Measurements from ENCODE around the gene PAFAH2. TPM values are rescaled to one million over a fixed set of nuclear protein-coding genes. Genes with fewer than 3 reads are reported as not detected.
A peak's percentile ranks its signal among the peaks of the same experiment; 100 is the strongest.

PAFAH2 gene
- total and polyA plus RNA-seq, 2 of the 8 experiments (the other 6 are each of a cell fraction or from before 2014, with no cell fraction given): 7.7 to 9.3 TPM

GRCh38 chr1:26029864-26030481 is 32.1 kb upstream of the PAFAH2 start:
- H4K91ac ChIP-seq (replicated peaks; ENCODE audit: insufficient read length, low read length): no peak overlapping the region
- H3K4me1 ChIP-seq (replicated peaks in 1 of 4; ENCODE audit: control insufficient read depth in 3 of 4, insufficient read depth in 4 of 4, low read length in 3 of 4): peaks cover 0 to 6% (median 4%) of the 10 kb centered on the region in 4 experiments; a peak in 3 of 7 replicates
- H2AK5ac ChIP-seq (ENCODE audit: low read depth, low read length): no peak overlapping the region
- FAIRE-seq: peak; percentile 71
- H3K27me3 ChIP-seq (replicated peaks in 1 of 4; ENCODE audit: control insufficient read depth in 3 of 4, extremely low read depth in 1 of 4, insufficient read depth in 3 of 4, low read length in 3 of 4): peaks cover 6 to 18% (median 16%) of the 10 kb centered on the region in 4 experiments; a peak in 6 of 7 replicates
- H4K20me1 ChIP-seq (replicated peaks in 1 of 2; ENCODE audit: control insufficient read depth in 1 of 2, insufficient read depth in 2 of 2, low read length in 2 of 2): peaks cover 0 to 1% of the 10 kb centered on the region in 2 experiments
- no peak overlapping the region for H3K9ac ChIP-seq (replicated peaks in 1 of 4; ENCODE audit: extremely low read depth in 1 of 4, low read depth in 3 of 4, low read length in 3 of 4)
- no peak overlapping the region for H3K4me3 ChIP-seq (ENCODE audit: extremely low read depth in 1 of 4, insufficient read depth in 2 of 4, low read depth in 3 of 4, low read length in 4 of 4)
- 0 out of 2 replicates have a peak overlapping the region, but pooled peaks have one; percentile 9 for H2BK12ac ChIP-seq (ENCODE audit: low read depth, low read length)
- no peak overlapping the region for H4K8ac ChIP-seq (ENCODE audit: extremely low read depth, insufficient read depth, low read length)
- no peaks in the 10 kb centered on the region for H3K79me2 ChIP-seq (ENCODE audit: control insufficient read depth in 1 of 2, insufficient read depth in 2 of 2, low read length in 2 of 2)
- no peaks in the 10 kb centered on the region for H3K9me3 ChIP-seq (ENCODE audit: insufficient read depth in 2 of 2, low read depth in 1 of 2, low read length in 1 of 2)
- no peak overlapping the region for H3K56ac ChIP-seq (replicated peaks; ENCODE audit: insufficient read length, low read depth, low read length)
- no peaks in the 10 kb centered on the region for H3K79me1 ChIP-seq (ENCODE audit: low read depth, low read length)
- WGBS, 2 experiments (ENCODE audit: extremely low coverage in 1 of 2, insufficient coverage in 1 of 2, insufficient read length in 1 of 2, insufficient replicate concordance in 2 of 2, low coverage in 1 of 2, low lambda C conversion rate in 2 of 2, missing lambda C conversion rate in 1 of 2): 64% methylated on average over 7 of the region's 7 CpGs; no CpG with 5 or more reads in 1 of the 2 experiments
- H3K4ac ChIP-seq (replicated peaks; ENCODE audit: insufficient read length, low read depth, low read length): no peak overlapping the region
- no peak overlapping the region for H2BK15ac ChIP-seq (ENCODE audit: low read length)
- no peak overlapping the region for H4K5ac ChIP-seq (ENCODE audit: insufficient read length, low read depth, low read length)
- no peak overlapping the region for H3K23ac ChIP-seq (ENCODE audit: insufficient read length)
- H2BK120ac ChIP-seq (replicated peaks; ENCODE audit: low read depth, low read length): no peak overlapping the region
- H2BK20ac ChIP-seq (ENCODE audit: low read length): no peak overlapping the region
- no peak overlapping the region for H3K27ac ChIP-seq (ENCODE audit: low read depth, low read length)
- ChIA-PET POLR2A (ENCODE audit: partially characterized antibody) (interaction anchor here (0.7 to 1.5 kb wide), 3 partner anchors 28 to 208 kb away, joined by 3 to 4 read pairs (median 4); no protein-coding TSS in a partner anchor), CTCF (ENCODE audit: partially characterized antibody) (interaction anchor here (0.6 to 3.0 kb wide), 35 partner anchors 8 to 1250 kb away, joined by 3 to 11 read pairs (median 4); partner anchors contain the start of genes EXTL1, PAFAH2 and TRIM63)
- H3K18ac ChIP-seq (ENCODE audit: extremely low read depth, low read length): no peak overlapping the region
- H3K14ac ChIP-seq (ENCODE audit: insufficient read length): no peak overlapping the region
- no peaks in the 10 kb centered on the region for H3K36me3 ChIP-seq (ENCODE audit: control insufficient read depth in 2 of 4, insufficient read depth in 4 of 4, low read length in 3 of 4)
- no peak for DNase-seq (ENCODE audit: low read depth in 1 of 2, low spot score in 2 of 2)
- H3K4me2 ChIP-seq (ENCODE audit: insufficient read depth in 1 of 2, low read depth in 2 of 2, low read length in 2 of 2): no peak overlapping the region
- peaks cover 2% of the 10 kb centered on the region; the same call in 1 of the 2 replicates for H3K23me2 ChIP-seq (ENCODE audit: low read depth, low read length)
- H2BK5ac ChIP-seq (ENCODE audit: low read depth, low read length): no peak overlapping the region
- no peak overlapping the region for H2AFZ ChIP-seq (ENCODE audit: low read length)
- TF ChIP-seq SIX5 (IDR thresholded peaks at IDR 0.05; ENCODE audit: low read depth, low read length): no peak
- peak; percentile 56 to 74 for TF ChIP-seq RAD21 (IDR thresholded peaks at IDR 0.05 in 1 of 2, conservative IDR thresholded peaks at IDR 0.05 in 1 of 2; ENCODE audit: low read depth in 2 of 2, low read length in 2 of 2)
- TF ChIP-seq SP1 (IDR thresholded peaks at IDR 0.05; ENCODE audit: low read depth, low read length): no peak
- TF ChIP-seq SUZ12 (IDR thresholded peaks at IDR 0.05; ENCODE audit: low read length): no peak
- TF ChIP-seq KDM1A (IDR thresholded peaks at IDR 0.05; ENCODE audit: borderline replicate concordance, low read length): peak; percentile 66; the same call in 1 of the 2 replicates
- 0 out of 4 replicates have a peak, but pooled peaks of 1 of the 2 experiments have one; percentile 2 for TF ChIP-seq HDAC2 (IDR thresholded peaks at IDR 0.05; ENCODE audit: borderline replicate concordance in 1 of 2, low read depth in 2 of 2, low read length in 2 of 2)
- TF ChIP-seq BCL11A (IDR thresholded peaks at IDR 0.05; ENCODE audit: low read depth in 2 of 2, low read length in 2 of 2): no peak
- no peak for TF ChIP-seq HDAC6 (IDR thresholded peaks at IDR 0.05; ENCODE audit: low read depth, low read length)
- TF ChIP-seq CTCF (IDR thresholded peaks at IDR 0.05; ENCODE audit: control extremely low read depth in 1 of 3, insufficient read depth in 1 of 3, low read depth in 1 of 3, low read length in 3 of 3): peak; percentile 29 to 56 (median 55)

Data from H1 (cell line).